Upper lobe of left lung (tissue), 6 donors: ENCODE results near the gene BTN2A1. TPM values are rescaled to one million over a fixed set of nuclear protein-coding genes. Genes with fewer than 3 reads are reported as not detected.

Source experiments
- ATAC-seq, 2 donors: fragments of 200-7000 bp; cut with Tn5 transposase; one replicate each; pipeline ENCODE4 v1.9.1; 2022; ENCODE audit warnings: mild to moderate bottlenecking in 2 of 2, moderate library complexity in 2 of 2; ENCODE audit not compliant: low FRiP score in 2 of 2
- DNase-seq, 2 donors: peaks; one replicate each; pipeline ENCODE4 v3.0.0-alpha.2; 2019 to 2020
- H3K27ac ChIP-seq, 4 donors: fragments of 200-600 bp; sonication (generic); one replicate each; pipeline ENCODE4 v1.5.1; 2016 to 2019
- H3K27me3 ChIP-seq, 4 donors: fragments of 200-600 bp; sonication (generic); one replicate each; pipeline ENCODE4 v1.5.1; 2017 to 2019
- H3K36me3 ChIP-seq, 4 donors: fragments of 200-600 bp; sonication (generic); one replicate each; pipeline ENCODE4 v1.5.1; 2016 to 2019
- H3K4me1 ChIP-seq, 4 donors: fragments of 200-600 bp; sonication (generic); one replicate each; pipeline ENCODE4 v1.5.1; 2018 to 2019
- H3K4me3 ChIP-seq, 4 donors: fragments of 200-600 bp; sonication (generic); one replicate each; pipeline ENCODE4 v1.5.1; 2017 to 2019; ENCODE audit warnings: mild to moderate bottlenecking in 2 of 4, moderate library complexity in 1 of 4
- H3K9me3 ChIP-seq, 4 donors: fragments of 200-600 bp; sonication (generic); one replicate each; pipeline ENCODE4 v1.5.1; 2018 to 2019
- EP300 ChIP-seq, 4 donors: sonication (generic); formaldehyde crosslinking; IDR thresholded peaks; one replicate each; pipeline ENCODE4 v1.5.1; 2017; ENCODE audit warnings: antibody characterized with exemption in 4 of 4, control low read depth in 2 of 4
- POLR2A ChIP-seq, 4 donors: fragments of 450-650 bp; IDR thresholded peaks; one replicate each; pipeline ENCODE4 v1.5.1; 2016 to 2017; ENCODE audit warnings: antibody characterized with exemption in 4 of 4, mild to moderate bottlenecking in 2 of 4
- POLR2AphosphoS5 ChIP-seq, 2 donors: sonication (generic); formaldehyde crosslinking; IDR thresholded peaks; one replicate each; pipeline ENCODE4 v1.5.1; 2017; ENCODE audit warnings: antibody characterized with exemption in 2 of 2
- WGBS, 2 donors: methylation state at CpG; one replicate each; pipeline ENCODE4 v1.1.5; 2017 to 2018; 5-methylcytosine and 5-hydroxymethylcytosine counted together
- total RNA-seq, 6 donors: library from RNA; depleted of rRNA in 4 of 6; stranded (reverse); fragments of >200 nt in 4 of 6; gene quantifications; one replicate each; pipeline versions ENCODE4 v1.1.0 to v1.2.1, GENCODE V29; 2016 to 2021
- TF ChIP-seq, protein P1 (sequence below), 6 experiments: fragments of 450-650 bp in 4 of 6; fragments of 200-600 bp in 2 of 6; sonication (generic) in 2 of 6; IDR thresholded peaks; one replicate each; pipeline ENCODE4 v1.5.1; 2016 to 2019; ENCODE audit warnings: antibody characterized with exemption in 6 of 6
- donor health status: DM: no; HTN: no; CAD: no; lungs with moderate emphysema.
- donor health status: DM: no; HTN: yes; CAD: no; lungs with severe emphysema.

The BTN2A1 gene
- total RNA-seq, 6 donors from 2014 or later, result 17.2 to 34.6 (median 21.2) TPM

DNA sequence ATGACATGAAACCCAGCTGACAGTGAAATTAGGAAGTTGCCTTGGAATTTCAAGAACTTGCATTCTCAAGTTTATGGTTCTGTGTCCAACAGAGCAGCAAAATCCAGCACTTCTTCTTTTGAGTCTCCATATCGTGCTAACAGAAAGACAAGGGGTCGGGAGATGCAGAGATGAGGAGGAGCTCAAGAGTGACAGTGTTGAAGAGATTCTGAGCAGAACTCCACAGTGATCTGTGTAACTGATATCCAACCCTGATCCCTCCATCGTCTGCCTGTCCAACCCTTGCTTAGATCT lies 21.2 kb downstream of the BTN2A1 start:
- peak in 1 of 2 donors; percentile 10 for ATAC-seq
- TF ChIP-seq POLR2A (IDR thresholded peaks at IDR 0.05) (peak in 1 of 4 donors; percentile 29), POLR2AphosphoS5 (IDR thresholded peaks at IDR 0.05) (no peak)

DNA sequence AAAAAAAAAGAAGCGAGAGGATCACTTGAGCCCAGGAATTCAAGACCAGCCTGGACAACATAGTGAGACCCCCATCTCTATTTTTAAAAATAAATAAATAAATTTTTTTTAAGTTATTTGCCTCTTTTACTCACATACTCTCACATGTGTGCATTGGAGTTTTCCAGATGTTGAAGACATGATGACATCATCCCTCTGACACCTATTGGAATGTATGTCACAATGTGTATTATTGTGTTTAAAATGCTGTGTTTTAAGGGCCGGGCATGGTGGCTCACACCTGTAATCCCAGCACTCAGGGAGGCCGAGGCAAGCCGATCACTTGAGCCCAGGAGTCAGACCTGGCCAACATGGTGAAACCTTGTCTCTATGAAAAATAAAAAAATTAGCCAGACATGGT lies 24.6 kb downstream of the BTN2A1 start:
- no peak for DNase-seq
- Histone ChIP-seq H3K9me3 (peaks cover 0 to under 1% (median 0%) of the 10 kb centered on the region in 4 donors), H3K27me3 (no peaks in the 10 kb centered on the region), H3K4me3 (no peak overlapping the region), H3K36me3 (no peaks in the 10 kb centered on the region), H3K4me1 (peaks cover 0 to 3% (median 1%) of the 10 kb centered on the region in 4 donors), H3K27ac (no peak overlapping the region)
- 95 to 97% methylated on average over 4 of the region's 4 CpGs for WGBS, 2 donors
- ATAC-seq, result no peak
- TF ChIP-seq POLR2AphosphoS5 (IDR thresholded peaks at IDR 0.05) (no peak), EP300 (IDR thresholded peaks at IDR 0.05) (no peak), POLR2A (IDR thresholded peaks at IDR 0.05) (no peak)
- TF ChIP-seq, protein P1, sequence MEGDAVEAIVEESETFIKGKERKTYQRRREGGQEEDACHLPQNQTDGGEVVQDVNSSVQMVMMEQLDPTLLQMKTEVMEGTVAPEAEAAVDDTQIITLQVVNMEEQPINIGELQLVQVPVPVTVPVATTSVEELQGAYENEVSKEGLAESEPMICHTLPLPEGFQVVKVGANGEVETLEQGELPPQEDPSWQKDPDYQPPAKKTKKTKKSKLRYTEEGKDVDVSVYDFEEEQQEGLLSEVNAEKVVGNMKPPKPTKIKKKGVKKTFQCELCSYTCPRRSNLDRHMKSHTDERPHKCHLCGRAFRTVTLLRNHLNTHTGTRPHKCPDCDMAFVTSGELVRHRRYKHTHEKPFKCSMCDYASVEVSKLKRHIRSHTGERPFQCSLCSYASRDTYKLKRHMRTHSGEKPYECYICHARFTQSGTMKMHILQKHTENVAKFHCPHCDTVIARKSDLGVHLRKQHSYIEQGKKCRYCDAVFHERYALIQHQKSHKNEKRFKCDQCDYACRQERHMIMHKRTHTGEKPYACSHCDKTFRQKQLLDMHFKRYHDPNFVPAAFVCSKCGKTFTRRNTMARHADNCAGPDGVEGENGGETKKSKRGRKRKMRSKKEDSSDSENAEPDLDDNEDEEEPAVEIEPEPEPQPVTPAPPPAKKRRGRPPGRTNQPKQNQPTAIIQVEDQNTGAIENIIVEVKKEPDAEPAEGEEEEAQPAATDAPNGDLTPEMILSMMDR (IDR thresholded peaks at IDR 0.05), result no peak

More for the DNA sequence above, 21.2 kb downstream of the BTN2A1 start:
- DNase-seq, result no peak
- Histone ChIP-seq H3K36me3 (no peaks in the 10 kb centered on the region), H3K4me3 (no peak overlapping the region), H3K27me3 (no peaks in the 10 kb centered on the region), H3K27ac (peak overlapping the region; percentile 8 to 73 (median 23)), H3K4me1 (peaks cover 9 to 24% (median 16%) of the 10 kb centered on the region in 4 donors), H3K9me3 (no peaks in the 10 kb centered on the region)
- 66 to 67% methylated on average over 3 of the region's 3 CpGs for WGBS, 2 donors

DNA sequence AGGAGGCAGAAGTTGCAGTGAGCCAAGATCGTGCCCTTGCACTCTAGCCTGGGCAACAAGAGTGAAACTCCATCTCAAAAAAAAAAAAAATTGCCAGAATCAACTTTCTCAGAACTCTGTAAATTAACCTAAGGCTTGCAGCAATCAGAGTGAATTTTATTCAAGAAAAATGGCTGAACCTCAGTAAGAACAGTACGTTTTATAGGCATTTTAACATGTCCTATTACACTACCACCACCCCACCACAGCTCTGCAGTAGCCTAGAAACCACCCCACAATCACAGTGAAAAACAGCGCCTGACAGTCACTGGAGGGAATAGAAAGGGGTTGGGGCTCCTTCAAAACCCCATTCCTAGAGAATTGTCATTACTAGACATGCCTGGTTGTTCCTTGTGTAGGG lies 26.0 kb downstream of the BTN2A1 start:
- ATAC-seq (no peak), DNase-seq (no peak)
- Histone ChIP-seq H3K27me3 (no peaks in the 10 kb centered on the region), H3K27ac (no peak overlapping the region), H3K9me3 (peaks cover 0 to 3% (median 0%) of the 10 kb centered on the region in 4 donors), H3K36me3 (no peaks in the 10 kb centered on the region), H3K4me3 (no peak overlapping the region), H3K4me1 (no peaks in the 10 kb centered on the region)
- TF ChIP-seq EP300 (IDR thresholded peaks at IDR 0.05), result no peak
- no peak for TF ChIP-seq POLR2AphosphoS5 (IDR thresholded peaks at IDR 0.05)
- no peak for TF ChIP-seq POLR2A (IDR thresholded peaks at IDR 0.05)
- TF ChIP-seq, protein P1 (IDR thresholded peaks at IDR 0.05), result no peak
- 93 to 95% methylated on average over 3 of the region's 3 CpGs for WGBS, 2 donors

DNA sequence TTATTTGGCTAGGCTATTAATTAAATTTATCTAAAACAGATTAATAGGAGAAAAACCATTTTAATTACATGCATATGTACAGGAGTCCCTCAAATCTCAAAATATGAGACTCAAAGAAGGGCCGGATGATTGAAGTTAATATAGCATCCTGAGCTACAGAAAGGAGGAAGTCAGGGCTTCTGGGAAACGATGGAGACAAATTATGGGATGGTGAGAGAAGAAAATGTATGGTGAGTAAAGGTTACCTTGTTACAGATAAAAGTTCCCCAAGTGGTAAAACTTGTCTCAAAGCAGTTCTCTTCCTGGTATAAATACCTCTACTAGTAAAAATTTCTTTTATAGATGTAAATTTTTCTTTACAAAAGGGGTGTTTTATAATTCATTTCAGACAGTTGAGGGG lies 26.4 kb downstream of the BTN2A1 start:
- Histone ChIP-seq H3K27me3 (no peaks in the 10 kb centered on the region), H3K36me3 (no peaks in the 10 kb centered on the region), H3K27ac (no peak overlapping the region), H3K4me3 (no peak overlapping the region), H3K4me1 (no peaks in the 10 kb centered on the region), H3K9me3 (peaks cover 0 to 3% (median 0%) of the 10 kb centered on the region in 4 donors)
- TF ChIP-seq EP300 (IDR thresholded peaks at IDR 0.05) (no peak), POLR2AphosphoS5 (IDR thresholded peaks at IDR 0.05) (no peak), POLR2A (IDR thresholded peaks at IDR 0.05) (no peak)
- TF ChIP-seq, protein P1 (IDR thresholded peaks at IDR 0.05), result no peak
- DNase-seq, result no peak
- ATAC-seq, result no peak
- WGBS, 2 donors, result 64 to 65% methylated on average over 2 of the region's 2 CpGs

DNA sequence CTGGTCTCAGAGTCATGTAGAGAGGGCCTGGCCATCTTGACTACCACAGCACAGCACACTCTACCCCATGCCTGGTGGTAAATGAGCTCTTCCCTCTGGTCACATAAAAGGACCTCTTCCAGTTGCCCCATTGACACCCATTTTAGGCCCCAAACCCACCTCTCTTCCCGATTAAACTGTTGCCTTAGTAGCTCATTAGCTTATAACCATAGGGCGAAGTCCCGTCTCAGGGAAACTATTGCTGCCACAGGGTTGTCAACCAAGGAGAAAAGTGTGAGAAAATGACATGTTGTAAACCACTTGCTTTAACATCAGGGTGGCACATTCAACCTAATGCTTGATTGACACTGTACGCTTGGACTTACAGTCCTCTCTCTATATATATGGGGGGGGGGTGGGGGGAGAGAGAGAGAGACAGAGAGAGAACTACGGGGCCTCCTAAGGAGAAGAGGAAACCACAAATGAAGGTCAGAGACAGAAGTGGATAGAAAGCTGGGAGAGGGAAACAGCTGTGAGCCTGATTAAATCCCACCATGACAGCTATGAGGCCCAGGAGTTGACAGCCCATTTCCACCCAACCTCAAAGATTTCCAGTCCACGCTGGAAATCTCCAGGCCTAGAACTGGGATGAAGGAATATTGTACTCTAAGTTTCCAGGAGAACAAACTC lies 27.5 kb downstream of the BTN2A1 start:
- Histone ChIP-seq H3K4me3 (no peak overlapping the region), H3K36me3 (no peaks in the 10 kb centered on the region), H3K4me1 (no peaks in the 10 kb centered on the region), H3K27me3 (no peaks in the 10 kb centered on the region), H3K9me3 (peaks cover 0 to 3% (median 0%) of the 10 kb centered on the region in 4 donors), H3K27ac (no peak overlapping the region)
- ATAC-seq, result no peak
- TF ChIP-seq, protein P1 (IDR thresholded peaks at IDR 0.05), result no peak
- no peak for TF ChIP-seq POLR2AphosphoS5 (IDR thresholded peaks at IDR 0.05)
- TF ChIP-seq EP300 (IDR thresholded peaks at IDR 0.05), result no peak
- no peak for TF ChIP-seq POLR2A (IDR thresholded peaks at IDR 0.05)
- no peak for DNase-seq
- 69 to 73% methylated on average over 6 of the region's 6 CpGs for WGBS, 2 donors
